ENCODE data around the gene HIGD2B.
"Not testable (repeated sequence)": the region's sequence is repeated elsewhere in the genome, so short reads cannot be mapped to it uniquely, and the experiment has no call there.

Gene HIGD2B

GRCh38 chr15:72685925-72686794, at the start of gene HIGD2B, which contains the start of gene BBS4:
HIGD2B (minus strand) TSS chr15:72686182; CDS start chr15:72676374, 9,808 bp downstream.
BBS4 (plus strand) TSS chr15:72686207; CDS start chr15:72686228, 21 bp downstream.
- peak; percentile 82 for DNase-seq (ENCODE audit: low read depth)

GRCh38 chr15:72735111-72735510, 49.1 kb upstream of the HIGD2B start:
- no peak for DNase-seq (ENCODE audit: low read depth)

GRCh38 chr15:72733941-72734738, 48.2 kb upstream of the HIGD2B start:
- no peak for DNase-seq (ENCODE audit: low read depth)

- DNase-seq (ENCODE audit: low read depth) = no peak
These were observed 46.5 kb upstream of the HIGD2B start for GRCh38 chr15:72732516-72732915.

GRCh38 chr15:72732086-72732485, 46.1 kb upstream of the HIGD2B start:
- DNase-seq (ENCODE audit: low read depth) = no peak

GRCh38 chr15:72728821-72729220, 42.8 kb upstream of the HIGD2B start:
- no peak for DNase-seq (ENCODE audit: low read depth)

- DNase-seq (ENCODE audit: low read depth) = not testable (repeated sequence)
These were observed 42.3 kb upstream of the HIGD2B start for GRCh38 chr15:72728249-72728648.

GRCh38 chr15:72727154-72727553, 41.2 kb upstream of the HIGD2B start:
- DNase-seq (ENCODE audit: low read depth) = no peak

- DNase-seq (ENCODE audit: low read depth) = not testable (repeated sequence)
These were observed 39.9 kb upstream of the HIGD2B start for GRCh38 chr15:72725851-72726250.

- DNase-seq (ENCODE audit: low read depth) = no peak
These were observed 39.5 kb upstream of the HIGD2B start for GRCh38 chr15:72725446-72725845.

- DNase-seq (ENCODE audit: low read depth) = peak; percentile 36
These were observed 38.0 kb upstream of the HIGD2B start for GRCh38 chr15:72724028-72724427.

- peak; percentile 53 for DNase-seq (ENCODE audit: low read depth)
These were observed 36.2 kb upstream of the HIGD2B start for GRCh38 chr15:72722071-72722696.

GRCh38 chr15:72708551-72709303, 22.7 kb upstream of the HIGD2B start:
- DNase-seq (ENCODE audit: low read depth) = not testable (repeated sequence)

- peak; percentile 21 for DNase-seq (ENCODE audit: low read depth)
These were observed 20.3 kb upstream of the HIGD2B start for GRCh38 chr15:72706266-72706665.

- no peak for DNase-seq (ENCODE audit: low read depth)
These were observed 14.1 kb upstream of the HIGD2B start for GRCh38 chr15:72700076-72700475.

- no peak for DNase-seq (ENCODE audit: low read depth)
These were observed 13.0 kb upstream of the HIGD2B start for GRCh38 chr15:72698938-72699337.

- no peak for DNase-seq (ENCODE audit: low read depth)
These were observed 5.0 kb upstream of the HIGD2B start for GRCh38 chr15:72690938-72691337.

GRCh38 chr15:72688697-72689096, 2.7 kb upstream of the HIGD2B start:
- no peak for DNase-seq (ENCODE audit: low read depth)

- no peak for DNase-seq (ENCODE audit: low read depth)
These were observed 569 bp downstream of the HIGD2B start for GRCh38 chr15:72685301-72685924.

GRCh38 chr15:72682772-72683171, 3.2 kb downstream of the HIGD2B start:
- DNase-seq (ENCODE audit: low read depth) = no peak

- no peak for DNase-seq (ENCODE audit: low read depth)
These were observed 5.1 kb downstream of the HIGD2B start for GRCh38 chr15:72680931-72681330.

Measured in amniotic epithelial cell (primary cell).